ENCODE measurements around the gene CAMTA1. TPM values are rescaled to one million over a fixed set of nuclear protein-coding genes. Genes with fewer than 3 reads are reported as not detected.

CAMTA1 gene
- total RNA-seq, 1 donor from 2014 or later: 47.9 TPM

DNA sequence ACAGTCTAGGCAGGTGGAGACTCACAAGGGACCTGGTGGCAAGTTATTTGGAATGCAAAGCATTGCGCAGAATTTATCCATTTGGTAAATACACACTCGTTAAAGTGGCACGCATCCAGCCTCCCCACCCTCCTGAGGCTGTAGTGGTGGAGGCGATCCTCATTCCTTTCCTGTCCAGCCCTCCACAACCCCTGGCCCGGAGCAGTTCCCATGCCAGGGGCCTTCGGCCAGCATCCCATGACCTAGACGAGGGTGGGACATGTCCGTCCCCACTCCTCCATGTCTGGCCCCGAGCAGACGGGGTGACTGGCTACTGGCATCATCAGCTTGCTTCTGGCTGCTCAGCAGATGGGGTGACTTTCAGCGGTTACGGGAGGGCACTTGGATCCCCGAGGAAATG is 704.3 kb downstream of the CAMTA1 start:
- ATAC-seq: peak; percentile 8 to 33
- Histone ChIP-seq H3K36me3 (no peaks in the 10 kb centered on the region), H3K4me1 (peaks cover 32% of the 10 kb centered on the region), H3K27me3 (ENCODE audit: low read depth) (no peaks in the 10 kb centered on the region), H3K4me3 (no peak overlapping the region), H3K9me3 (no peaks in the 10 kb centered on the region), H3K27ac (no peak overlapping the region)
- intact Hi-C loops (cut with DNase I): no loop called here
- TF ChIP-seq, protein P1, sequence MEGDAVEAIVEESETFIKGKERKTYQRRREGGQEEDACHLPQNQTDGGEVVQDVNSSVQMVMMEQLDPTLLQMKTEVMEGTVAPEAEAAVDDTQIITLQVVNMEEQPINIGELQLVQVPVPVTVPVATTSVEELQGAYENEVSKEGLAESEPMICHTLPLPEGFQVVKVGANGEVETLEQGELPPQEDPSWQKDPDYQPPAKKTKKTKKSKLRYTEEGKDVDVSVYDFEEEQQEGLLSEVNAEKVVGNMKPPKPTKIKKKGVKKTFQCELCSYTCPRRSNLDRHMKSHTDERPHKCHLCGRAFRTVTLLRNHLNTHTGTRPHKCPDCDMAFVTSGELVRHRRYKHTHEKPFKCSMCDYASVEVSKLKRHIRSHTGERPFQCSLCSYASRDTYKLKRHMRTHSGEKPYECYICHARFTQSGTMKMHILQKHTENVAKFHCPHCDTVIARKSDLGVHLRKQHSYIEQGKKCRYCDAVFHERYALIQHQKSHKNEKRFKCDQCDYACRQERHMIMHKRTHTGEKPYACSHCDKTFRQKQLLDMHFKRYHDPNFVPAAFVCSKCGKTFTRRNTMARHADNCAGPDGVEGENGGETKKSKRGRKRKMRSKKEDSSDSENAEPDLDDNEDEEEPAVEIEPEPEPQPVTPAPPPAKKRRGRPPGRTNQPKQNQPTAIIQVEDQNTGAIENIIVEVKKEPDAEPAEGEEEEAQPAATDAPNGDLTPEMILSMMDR (IDR thresholded peaks at IDR 0.05): no peak
- no peak for DNase-seq

DNA sequence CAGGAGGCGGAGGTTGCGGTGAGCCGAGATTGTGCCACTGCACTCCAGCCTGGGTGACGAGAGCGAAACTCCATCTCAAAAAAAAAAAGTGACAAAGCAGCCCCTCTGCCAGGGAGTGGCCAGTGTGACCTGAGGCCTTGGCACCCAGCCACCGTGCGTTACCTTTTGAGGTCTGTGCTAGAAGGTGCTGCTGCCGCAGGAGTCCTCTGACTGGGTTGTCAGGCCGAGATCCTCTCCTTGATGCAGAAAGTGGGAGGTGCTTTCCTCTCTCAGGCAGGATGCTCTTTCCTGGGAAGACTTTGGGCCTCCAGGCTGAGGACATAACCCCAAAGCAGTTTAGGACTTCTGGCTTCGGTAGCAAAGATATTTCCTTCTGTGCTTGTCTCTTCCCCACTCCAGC is 705.3 kb downstream of the CAMTA1 start:
- Histone ChIP-seq H3K9me3 (no peaks in the 10 kb centered on the region), H3K4me3 (no peak overlapping the region), H3K27ac (peak overlapping the region; percentile 79), H3K4me1 (peaks cover 32% of the 10 kb centered on the region), H3K36me3 (no peaks in the 10 kb centered on the region), H3K27me3 (ENCODE audit: low read depth) (no peaks in the 10 kb centered on the region)
- intact Hi-C loops (cut with DNase I): no loop called here
- TF ChIP-seq, protein P1 (IDR thresholded peaks at IDR 0.05): no peak
- ATAC-seq: peak; percentile 47 to 68
- DNase-seq: peak; percentile 72

DNA sequence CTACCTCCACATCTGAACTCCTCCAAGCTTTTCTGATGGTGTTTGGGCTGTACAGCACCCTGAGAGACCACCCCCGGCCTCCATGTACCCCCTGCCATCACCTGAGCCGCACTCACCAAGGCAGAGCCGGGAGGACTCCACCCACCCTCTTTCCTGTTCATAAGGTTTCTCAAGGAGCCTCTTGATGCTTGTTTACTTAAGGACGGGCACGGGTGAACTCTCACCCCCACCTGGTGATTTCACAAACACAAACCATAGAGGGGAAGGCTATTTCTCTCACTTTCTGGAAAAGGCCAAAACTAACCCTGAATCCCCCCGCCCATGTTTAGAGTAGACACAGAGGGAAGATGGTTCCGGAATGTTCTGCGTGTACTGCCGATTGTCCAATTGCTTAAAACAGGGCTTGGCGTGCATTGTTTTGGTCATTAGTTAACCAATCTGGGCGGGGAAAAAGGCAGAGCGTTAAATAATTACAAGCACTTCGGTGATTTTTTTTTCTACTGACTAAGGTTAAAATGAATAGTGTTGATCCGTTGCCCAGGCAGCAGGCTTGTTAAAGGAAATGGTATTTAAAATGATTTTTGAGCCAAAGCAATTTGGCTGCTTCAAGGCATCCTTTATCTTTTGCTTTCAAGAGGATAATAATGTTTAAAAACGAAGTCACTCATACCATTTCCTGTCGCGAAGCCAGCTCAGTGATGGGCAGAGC is 706.0 kb downstream of the CAMTA1 start:
- Histone ChIP-seq H3K9me3 (no peaks in the 10 kb centered on the region), H3K4me3 (peak overlapping the region; percentile 11), H3K27me3 (ENCODE audit: low read depth) (no peaks in the 10 kb centered on the region), H3K4me1 (peaks cover 32% of the 10 kb centered on the region), H3K27ac (peak overlapping the region; percentile 79), H3K36me3 (no peaks in the 10 kb centered on the region)
- no peak for DNase-seq
- intact Hi-C loops (cut with DNase I): no loop called here
- TF ChIP-seq, protein P1 (IDR thresholded peaks at IDR 0.05): no peak
- peak; percentile 87 to 92 for ATAC-seq

DNA sequence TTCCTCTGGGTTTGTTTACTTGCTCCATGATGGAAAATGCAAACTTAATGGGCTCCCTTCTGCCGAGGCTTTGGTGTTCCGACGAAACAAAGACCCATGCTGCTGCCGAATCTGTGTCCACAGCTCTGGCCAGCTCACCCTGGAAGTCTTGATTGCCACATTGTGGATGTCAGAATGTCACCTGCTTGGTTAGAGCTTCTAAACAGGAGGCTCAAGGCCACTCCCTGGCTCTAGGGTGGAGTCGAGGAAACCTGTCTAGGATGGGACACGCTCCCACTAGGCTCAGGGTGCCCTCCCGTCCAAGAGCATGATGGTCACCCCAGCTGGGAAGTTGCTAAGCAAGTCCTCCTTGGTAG is 706.5 kb downstream of the CAMTA1 start:
- ATAC-seq (peak; percentile 52 to 57), DNase-seq (no peak)
- no peaks in the 10 kb centered on the region for H3K27me3 ChIP-seq (ENCODE audit: low read depth)
- peaks cover 32% of the 10 kb centered on the region for H3K4me1 ChIP-seq
- no peaks in the 10 kb centered on the region for H3K36me3 ChIP-seq
- intact Hi-C loops (cut with DNase I): no loop called here
- peak overlapping the region; percentile 79 for H3K27ac ChIP-seq
- no peaks in the 10 kb centered on the region for H3K9me3 ChIP-seq
- no peak overlapping the region for H3K4me3 ChIP-seq
- TF ChIP-seq, protein P1 (IDR thresholded peaks at IDR 0.05): no peak

DNA sequence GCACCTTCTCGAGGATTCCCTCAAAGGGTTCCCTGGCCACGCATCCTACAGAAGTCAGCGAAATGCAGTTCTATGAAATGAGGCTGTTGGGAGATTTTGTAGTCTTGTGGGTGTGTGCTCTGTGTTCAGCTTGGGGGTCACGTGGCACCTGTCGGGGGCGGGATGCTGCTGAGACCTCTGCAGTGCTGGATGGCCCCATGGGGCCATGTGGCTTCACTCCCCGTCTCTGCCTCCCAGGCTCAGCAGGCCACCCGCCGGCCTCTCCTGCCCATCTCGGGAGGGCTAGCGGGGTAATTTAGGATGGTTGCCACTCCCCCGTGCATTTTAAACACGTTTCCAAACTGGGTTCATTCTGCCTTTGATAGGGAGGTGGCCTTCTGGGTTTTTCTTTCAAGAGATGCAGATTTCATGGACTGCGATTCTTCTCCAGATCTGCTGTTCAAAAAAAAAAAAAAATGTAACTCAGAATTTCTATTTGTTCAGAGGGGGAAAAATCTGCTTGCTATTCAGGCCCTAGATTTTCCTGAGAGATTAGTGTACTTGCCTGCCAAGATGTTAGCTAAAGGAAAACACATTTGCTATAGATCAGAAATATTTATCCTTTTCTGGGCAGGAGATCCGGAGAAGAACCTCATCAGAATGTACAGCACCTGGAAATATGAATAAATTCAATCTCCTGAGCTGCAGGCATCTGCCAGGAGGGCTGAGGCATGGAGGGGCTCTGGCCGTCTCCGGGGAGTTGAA is 708.6 kb downstream of the CAMTA1 start:
- DNase-seq (no peak), ATAC-seq (no peak)
- Histone ChIP-seq H3K4me1 (peaks cover 32% of the 10 kb centered on the region), H3K27ac (no peak overlapping the region), H3K9me3 (no peaks in the 10 kb centered on the region), H3K4me3 (no peak overlapping the region), H3K36me3 (no peaks in the 10 kb centered on the region), H3K27me3 (ENCODE audit: low read depth) (no peaks in the 10 kb centered on the region)
- TF ChIP-seq, protein P1 (IDR thresholded peaks at IDR 0.05): no peak
- intact Hi-C loops (cut with DNase I): no loop called here

Data from lower lobe of right lung (tissue), 2 donors.